HEK293 (cell line): ENCODE measurements around the gene SF3B2.

Source experiments
- CTCF ChIA-PET: fragments of 350-600 bp; formaldehyde crosslinking; extraction: SDS; loops from one replicate; lab custom pipeline; 2021; ENCODE audit warnings: antibody characterized with exemption; lab: Yijun Ruan, JAX
- POLR2A ChIA-PET: fragments of 300-600 bp; formaldehyde crosslinking; extraction: SDS; loops from one replicate; lab custom pipeline; 2020; ENCODE audit warnings: antibody characterized with exemption, inconsistent platforms; lab: Yijun Ruan, JAX
- H3K27ac ChIP-seq: fragments of 200-500 bp; sonication (Bioruptor generic); 2 replicates; pipeline ENCODE4 v1.5.1; 2014; ENCODE audit warnings: low read depth, low read length, control low read depth, inconsistent platforms; ENCODE audit errors: extremely low read depth
- H3K36me3 ChIP-seq, 2 experiments: fragments of 200-500 bp in 1 of 2; sonication (Bioruptor generic) in 1 of 2; 1 replicate in 1 of 2; 2 replicates in 1 of 2; pipeline ENCODE4 v1.5.1; 2014 to 2017; ENCODE audit warnings: inconsistent platforms in 2 of 2, low read length in 2 of 2; ENCODE audit not compliant: control insufficient read depth in 2 of 2, insufficient read depth in 1 of 2
- H3K4me1 ChIP-seq: fragments of 200-500 bp; sonication (Bioruptor generic); 2 replicates; pipeline ENCODE4 v1.5.1; 2014; ENCODE audit warnings: mild to moderate bottlenecking, low read length, inconsistent platforms; ENCODE audit not compliant: control insufficient read depth, insufficient read depth
- H3K4me3 ChIP-seq: 2 replicates; pipeline ENCODE4 v1.5.1; 2011; ENCODE audit warnings: low read depth, mild to moderate bottlenecking, control low read depth, low read length, moderate library complexity
- H3K9me3 ChIP-seq: fragments of 200-500 bp; sonication (Bioruptor generic); 2 replicates; pipeline ENCODE4 v1.5.1; 2014; ENCODE audit warnings: low read depth, low read length, inconsistent platforms; ENCODE audit not compliant: control insufficient read depth, insufficient read depth
- SCRT2 ChIP-seq: fragments of 450-650 bp; formaldehyde crosslinking; IDR thresholded peaks from 2 replicates; pipeline ENCODE4 v1.5.1; 2016; ENCODE audit warnings: missing biosample characterization, missing genetic modification characterization
- ZIC2 ChIP-seq: fragments of 450-650 bp; formaldehyde crosslinking; IDR thresholded peaks from 2 replicates; pipeline ENCODE4 v1.5.1; 2016; ENCODE audit warnings: missing biosample characterization, missing genetic modification characterization
- ZNF114 ChIP-seq: fragments of 450-650 bp; formaldehyde crosslinking; IDR thresholded peaks from 2 replicates; pipeline ENCODE4 v1.5.0; 2017; ENCODE audit warnings: missing biosample characterization, missing genetic modification characterization
- ZNF140 ChIP-seq: fragments of 450-650 bp; formaldehyde crosslinking; IDR thresholded peaks from 2 replicates; pipeline ENCODE4 v1.5.1; 2016; ENCODE audit warnings: missing biosample characterization, missing genetic modification characterization
- ZNF24 ChIP-seq: fragments of 450-650 bp; formaldehyde crosslinking; IDR thresholded peaks from 2 replicates; pipeline ENCODE4 v1.5.1; 2016; ENCODE audit warnings: missing biosample characterization, missing genetic modification characterization
- ZNF292 ChIP-seq: fragments of 450-650 bp; formaldehyde crosslinking; IDR thresholded peaks from 2 replicates; pipeline ENCODE4 v1.5.1; 2016; ENCODE audit warnings: low read depth, missing biosample characterization, missing genetic modification characterization, borderline replicate concordance
- ZNF341 ChIP-seq: fragments of 450-650 bp; formaldehyde crosslinking; IDR thresholded peaks from 2 replicates; pipeline ENCODE4; 2016; ENCODE audit warnings: low read depth, missing biosample characterization, missing genetic modification characterization
- ZNF747 ChIP-seq: fragments of 450-650 bp; formaldehyde crosslinking; IDR thresholded peaks from 2 replicates; pipeline ENCODE4 v1.5.1; 2016; ENCODE audit warnings: missing biosample characterization, missing genetic modification characterization
- ZXDB ChIP-seq: fragments of 450-650 bp; formaldehyde crosslinking; IDR thresholded peaks from 2 replicates; pipeline ENCODE4 v1.5.1; 2016; ENCODE audit warnings: missing biosample characterization, missing genetic modification characterization
- TF ChIP-seq, protein P1 (sequence below): fragments of 450-650 bp; formaldehyde crosslinking; conservative IDR thresholded peaks from 2 replicates; pipeline ENCODE4 v1.5.1; 2016; ENCODE audit warnings: low read depth, missing biosample characterization, missing genetic modification characterization
- TF ChIP-seq, protein P2 (sequence below): fragments of 450-650 bp; formaldehyde crosslinking; IDR thresholded peaks from 2 replicates; pipeline ENCODE4 v1.5.1; 2016; ENCODE audit warnings: missing biosample characterization, missing genetic modification characterization

The SF3B2 gene

DNA sequence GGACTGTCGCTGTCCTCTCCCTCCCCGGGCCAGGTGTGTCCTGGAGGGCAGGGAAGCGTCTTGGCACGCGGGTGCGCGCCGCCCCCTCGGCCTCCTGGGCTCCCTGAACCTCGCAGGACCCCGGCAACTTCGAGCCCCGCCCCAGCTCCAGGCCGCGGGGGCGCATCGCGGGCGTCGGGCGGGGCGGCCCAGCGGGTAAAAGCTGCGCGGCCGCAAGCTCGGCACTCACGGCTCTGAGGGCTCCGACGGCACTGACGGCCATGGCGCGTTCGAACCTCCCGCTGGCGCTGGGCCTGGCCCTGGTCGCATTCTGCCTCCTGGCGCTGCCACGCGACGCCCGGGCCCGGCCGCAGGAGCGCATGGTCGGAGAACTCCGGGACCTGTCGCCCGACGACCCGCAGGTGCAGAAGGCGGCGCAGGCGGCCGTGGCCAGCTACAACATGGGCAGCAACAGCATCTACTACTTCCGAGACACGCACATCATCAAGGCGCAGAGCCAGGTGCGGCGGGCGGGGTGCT, 40.3 kb upstream of the SF3B2 start, which contains the start of gene CST6 (continued):
- TF ChIP-seq, protein P1, sequence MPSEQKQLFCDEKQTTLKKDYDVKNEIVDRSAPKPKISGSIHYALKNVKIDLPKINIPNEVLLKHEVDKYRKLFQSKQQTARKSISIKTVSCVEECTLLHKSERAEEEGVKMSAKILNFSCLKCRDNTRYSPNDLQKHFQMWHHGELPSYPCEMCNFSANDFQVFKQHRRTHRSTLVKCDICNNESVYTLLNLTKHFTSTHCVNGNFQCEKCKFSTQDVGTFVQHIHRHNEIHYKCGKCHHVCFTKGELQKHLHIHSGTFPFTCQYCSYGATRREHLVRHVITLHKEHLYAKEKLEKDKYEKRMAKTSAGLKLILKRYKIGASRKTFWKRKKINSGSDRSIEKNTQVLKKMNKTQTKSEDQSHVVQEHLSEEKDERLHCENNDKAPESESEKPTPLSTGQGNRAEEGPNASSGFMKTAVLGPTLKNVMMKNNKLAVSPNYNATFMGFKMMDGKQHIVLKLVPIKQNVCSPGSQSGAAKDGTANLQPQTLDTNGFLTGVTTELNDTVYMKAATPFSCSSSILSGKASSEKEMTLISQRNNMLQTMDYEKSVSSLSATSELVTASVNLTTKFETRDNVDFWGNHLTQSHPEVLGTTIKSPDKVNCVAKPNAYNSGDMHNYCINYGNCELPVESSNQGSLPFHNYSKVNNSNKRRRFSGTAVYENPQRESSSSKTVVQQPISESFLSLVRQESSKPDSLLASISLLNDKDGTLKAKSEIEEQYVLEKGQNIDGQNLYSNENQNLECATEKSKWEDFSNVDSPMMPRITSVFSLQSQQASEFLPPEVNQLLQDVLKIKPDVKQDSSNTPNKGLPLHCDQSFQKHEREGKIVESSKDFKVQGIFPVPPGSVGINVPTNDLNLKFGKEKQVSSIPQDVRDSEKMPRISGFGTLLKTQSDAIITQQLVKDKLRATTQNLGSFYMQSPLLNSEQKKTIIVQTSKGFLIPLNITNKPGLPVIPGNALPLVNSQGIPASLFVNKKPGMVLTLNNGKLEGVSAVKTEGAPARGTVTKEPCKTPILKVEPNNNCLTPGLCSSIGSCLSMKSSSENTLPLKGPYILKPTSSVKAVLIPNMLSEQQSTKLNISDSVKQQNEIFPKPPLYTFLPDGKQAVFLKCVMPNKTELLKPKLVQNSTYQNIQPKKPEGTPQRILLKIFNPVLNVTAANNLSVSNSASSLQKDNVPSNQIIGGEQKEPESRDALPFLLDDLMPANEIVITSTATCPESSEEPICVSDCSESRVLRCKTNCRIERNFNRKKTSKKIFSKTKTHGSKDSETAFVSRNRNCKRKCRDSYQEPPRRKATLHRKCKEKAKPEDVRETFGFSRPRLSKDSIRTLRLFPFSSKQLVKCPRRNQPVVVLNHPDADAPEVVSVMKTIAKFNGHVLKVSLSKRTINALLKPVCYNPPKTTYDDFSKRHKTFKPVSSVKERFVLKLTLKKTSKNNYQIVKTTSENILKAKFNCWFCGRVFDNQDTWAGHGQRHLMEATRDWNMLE = no peak
- TF ChIP-seq, protein P2, sequence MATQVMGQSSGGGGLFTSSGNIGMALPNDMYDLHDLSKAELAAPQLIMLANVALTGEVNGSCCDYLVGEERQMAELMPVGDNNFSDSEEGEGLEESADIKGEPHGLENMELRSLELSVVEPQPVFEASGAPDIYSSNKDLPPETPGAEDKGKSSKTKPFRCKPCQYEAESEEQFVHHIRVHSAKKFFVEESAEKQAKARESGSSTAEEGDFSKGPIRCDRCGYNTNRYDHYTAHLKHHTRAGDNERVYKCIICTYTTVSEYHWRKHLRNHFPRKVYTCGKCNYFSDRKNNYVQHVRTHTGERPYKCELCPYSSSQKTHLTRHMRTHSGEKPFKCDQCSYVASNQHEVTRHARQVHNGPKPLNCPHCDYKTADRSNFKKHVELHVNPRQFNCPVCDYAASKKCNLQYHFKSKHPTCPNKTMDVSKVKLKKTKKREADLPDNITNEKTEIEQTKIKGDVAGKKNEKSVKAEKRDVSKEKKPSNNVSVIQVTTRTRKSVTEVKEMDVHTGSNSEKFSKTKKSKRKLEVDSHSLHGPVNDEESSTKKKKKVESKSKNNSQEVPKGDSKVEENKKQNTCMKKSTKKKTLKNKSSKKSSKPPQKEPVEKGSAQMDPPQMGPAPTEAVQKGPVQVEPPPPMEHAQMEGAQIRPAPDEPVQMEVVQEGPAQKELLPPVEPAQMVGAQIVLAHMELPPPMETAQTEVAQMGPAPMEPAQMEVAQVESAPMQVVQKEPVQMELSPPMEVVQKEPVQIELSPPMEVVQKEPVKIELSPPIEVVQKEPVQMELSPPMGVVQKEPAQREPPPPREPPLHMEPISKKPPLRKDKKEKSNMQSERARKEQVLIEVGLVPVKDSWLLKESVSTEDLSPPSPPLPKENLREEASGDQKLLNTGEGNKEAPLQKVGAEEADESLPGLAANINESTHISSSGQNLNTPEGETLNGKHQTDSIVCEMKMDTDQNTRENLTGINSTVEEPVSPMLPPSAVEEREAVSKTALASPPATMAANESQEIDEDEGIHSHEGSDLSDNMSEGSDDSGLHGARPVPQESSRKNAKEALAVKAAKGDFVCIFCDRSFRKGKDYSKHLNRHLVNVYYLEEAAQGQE (tag by site-specific recombination) = no peak
- TF ChIP-seq ZNF292 (no peak), ZXDB (no peak), ZNF341 (no peak)

DNA sequence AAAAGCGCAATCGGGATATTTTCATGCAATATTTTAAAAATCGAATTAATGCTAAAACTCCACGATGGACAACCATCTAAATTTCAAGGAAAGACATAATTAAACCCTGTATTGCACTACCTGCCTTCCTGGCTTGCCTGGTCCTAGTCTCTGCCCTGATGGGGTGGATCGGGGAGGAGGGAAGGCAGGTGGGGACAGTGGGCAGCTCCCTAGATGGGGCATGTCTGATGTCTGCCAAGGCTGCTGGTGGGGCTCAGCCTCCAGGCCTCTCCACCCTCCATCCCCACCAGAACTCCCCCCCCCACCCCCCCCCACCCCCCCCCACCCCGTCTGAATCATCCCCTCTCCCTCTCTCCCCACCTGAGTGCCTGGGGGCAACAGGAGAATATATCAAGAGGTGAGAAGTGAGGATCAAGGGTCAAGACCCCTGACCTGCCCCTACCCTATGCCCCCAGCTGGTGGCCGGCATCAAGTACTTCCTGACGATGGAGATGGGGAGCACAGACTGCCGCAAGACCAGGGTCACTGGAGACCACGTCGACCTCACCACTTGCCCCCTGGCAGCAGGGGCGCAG, 39.7 kb upstream of the SF3B2 start:
- Histone ChIP-seq H3K4me1 (no peaks in the 10 kb centered on the region), H3K27ac (no peak overlapping the region), H3K9me3 (no peaks in the 10 kb centered on the region), H3K4me3 (no peak overlapping the region), H3K36me3 (no peaks in the 10 kb centered on the region)
- TF ChIP-seq ZNF24 (tag by site-specific recombination) (no peak), ZIC2 (tag by site-specific recombination) (0 out of 2 replicates have a peak, but pooled peaks have one; percentile 13), SCRT2 (tag by site-specific recombination) (no peak)
- POLR2A ChIA-PET = interaction anchor here (1.0 to 1.2 kb wide), 2 partner anchors 10 kb away, joined by 3 to 4 read pairs; partner anchors contain the start of genes BANF1 and EIF1AD
- CTCF ChIA-PET = interaction anchor here (0.7 to 2.0 kb wide), 3 partner anchors 10 to 233 kb away, joined by 3 to 9 read pairs (median 5); no protein-coding TSS in a partner anchor

DNA sequence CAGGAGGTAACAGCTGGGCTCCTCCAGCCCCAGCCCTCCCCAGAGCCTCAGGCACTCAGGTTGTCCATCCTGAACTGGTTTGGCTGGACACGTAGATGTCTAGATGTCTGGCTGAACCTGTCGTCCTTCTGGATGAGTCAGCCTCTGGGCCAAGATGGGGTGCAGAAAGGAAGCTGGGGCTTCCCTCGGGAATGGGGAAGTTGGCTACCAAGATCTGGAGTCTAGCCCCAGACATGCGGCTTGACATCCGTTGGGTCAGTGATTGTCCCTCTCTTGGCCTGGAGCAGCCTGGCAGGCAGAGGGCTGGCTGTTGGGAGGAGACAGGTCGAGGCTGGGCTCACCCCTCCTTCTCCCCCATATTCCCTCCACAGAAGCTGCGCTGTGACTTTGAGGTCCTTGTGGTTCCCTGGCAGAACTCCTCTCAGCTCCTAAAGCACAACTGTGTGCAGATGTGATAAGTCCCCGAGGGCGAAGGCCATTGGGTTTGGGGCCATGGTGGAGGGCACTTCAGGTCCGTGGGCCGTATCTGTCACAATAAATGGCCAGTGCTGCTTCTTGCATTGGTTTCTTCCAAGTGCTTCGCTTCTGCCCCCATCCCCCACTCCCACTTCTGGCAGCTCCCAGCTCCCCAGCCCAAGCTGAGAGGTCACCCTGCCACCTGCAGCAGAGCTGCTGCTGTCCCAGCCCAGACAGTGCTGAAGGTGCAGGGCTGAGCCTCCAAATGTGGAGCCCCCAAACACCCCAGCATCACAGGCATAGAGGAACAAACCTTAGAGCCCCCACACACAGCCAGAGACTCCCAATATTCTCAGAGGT, 39.0 kb upstream of the SF3B2 start:
- Histone ChIP-seq H3K4me1 (no peaks in the 10 kb centered on the region), H3K9me3 (no peaks in the 10 kb centered on the region), H3K36me3 (no peaks in the 10 kb centered on the region), H3K27ac (no peak overlapping the region), H3K4me3 (no peak overlapping the region)
- TF ChIP-seq ZNF140 (tag by site-specific recombination) (no peak), ZNF114 (tag by site-specific recombination) (no peak), ZNF747 (no peak)
- TF ChIP-seq, protein P2 (tag by site-specific recombination) = peak; percentile 84
- ChIA-PET CTCF (interaction anchor here (0.7 to 2.0 kb wide), 3 partner anchors 9 to 234 kb away, joined by 3 to 9 read pairs (median 5); no protein-coding TSS in a partner anchor), POLR2A (interaction anchor here (1.0 to 1.2 kb wide), 2 partner anchors 9 to 11 kb away, joined by 3 to 4 read pairs; partner anchors contain the start of genes BANF1 and EIF1AD)
